GM13976 (cell line): ENCODE measurements around the gene SIRT6.

Experiments
- DNase-seq: peaks from one replicate; pipeline ENCODE4 v3.0.0; 2012; ENCODE audit warnings: low spot score
- in situ Hi-C: fragments of 300-500 bp; cut with MboI; formaldehyde crosslinking; loops from one replicate; pipeline ENCODE4 v1.12.0; 2022; ENCODE audit warnings: low sequenced_read_pairs, mixed read lengths, inconsistent platforms; ENCODE audit not compliant: unreplicated experiment
- TF ChIP-seq, protein P1 (sequence below): IDR thresholded peaks from 2 replicates; pipeline ENCODE4 v1.5.1; 2012; ENCODE audit warnings: borderline replicate concordance, mild to moderate bottlenecking; ENCODE audit not compliant: insufficient read depth; ENCODE audit errors: extremely low read depth, missing control alignments, control extremely low read depth

The SIRT6 gene

DNA sequence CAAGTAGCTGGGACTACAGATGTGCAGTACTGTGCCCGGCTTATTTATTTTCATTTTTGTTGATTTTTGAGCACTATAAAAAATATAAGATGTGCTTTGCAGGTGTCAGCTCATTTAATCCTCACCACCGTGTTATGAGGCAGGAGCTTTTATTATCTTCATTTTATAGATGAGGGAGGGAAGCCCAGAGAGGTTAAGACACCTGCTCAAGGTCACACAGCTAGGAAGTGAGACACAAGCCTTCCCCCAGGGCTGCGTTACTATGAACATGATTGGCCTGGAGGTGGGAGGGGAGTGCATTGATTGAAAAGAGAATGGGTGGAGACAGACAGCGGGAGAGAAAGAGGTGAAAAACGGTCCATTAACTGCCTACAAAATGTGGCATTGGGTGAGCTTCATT, 7.3 kb upstream of the SIRT6 start:
- TF ChIP-seq, protein P1, sequence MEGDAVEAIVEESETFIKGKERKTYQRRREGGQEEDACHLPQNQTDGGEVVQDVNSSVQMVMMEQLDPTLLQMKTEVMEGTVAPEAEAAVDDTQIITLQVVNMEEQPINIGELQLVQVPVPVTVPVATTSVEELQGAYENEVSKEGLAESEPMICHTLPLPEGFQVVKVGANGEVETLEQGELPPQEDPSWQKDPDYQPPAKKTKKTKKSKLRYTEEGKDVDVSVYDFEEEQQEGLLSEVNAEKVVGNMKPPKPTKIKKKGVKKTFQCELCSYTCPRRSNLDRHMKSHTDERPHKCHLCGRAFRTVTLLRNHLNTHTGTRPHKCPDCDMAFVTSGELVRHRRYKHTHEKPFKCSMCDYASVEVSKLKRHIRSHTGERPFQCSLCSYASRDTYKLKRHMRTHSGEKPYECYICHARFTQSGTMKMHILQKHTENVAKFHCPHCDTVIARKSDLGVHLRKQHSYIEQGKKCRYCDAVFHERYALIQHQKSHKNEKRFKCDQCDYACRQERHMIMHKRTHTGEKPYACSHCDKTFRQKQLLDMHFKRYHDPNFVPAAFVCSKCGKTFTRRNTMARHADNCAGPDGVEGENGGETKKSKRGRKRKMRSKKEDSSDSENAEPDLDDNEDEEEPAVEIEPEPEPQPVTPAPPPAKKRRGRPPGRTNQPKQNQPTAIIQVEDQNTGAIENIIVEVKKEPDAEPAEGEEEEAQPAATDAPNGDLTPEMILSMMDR = no peak

DNA sequence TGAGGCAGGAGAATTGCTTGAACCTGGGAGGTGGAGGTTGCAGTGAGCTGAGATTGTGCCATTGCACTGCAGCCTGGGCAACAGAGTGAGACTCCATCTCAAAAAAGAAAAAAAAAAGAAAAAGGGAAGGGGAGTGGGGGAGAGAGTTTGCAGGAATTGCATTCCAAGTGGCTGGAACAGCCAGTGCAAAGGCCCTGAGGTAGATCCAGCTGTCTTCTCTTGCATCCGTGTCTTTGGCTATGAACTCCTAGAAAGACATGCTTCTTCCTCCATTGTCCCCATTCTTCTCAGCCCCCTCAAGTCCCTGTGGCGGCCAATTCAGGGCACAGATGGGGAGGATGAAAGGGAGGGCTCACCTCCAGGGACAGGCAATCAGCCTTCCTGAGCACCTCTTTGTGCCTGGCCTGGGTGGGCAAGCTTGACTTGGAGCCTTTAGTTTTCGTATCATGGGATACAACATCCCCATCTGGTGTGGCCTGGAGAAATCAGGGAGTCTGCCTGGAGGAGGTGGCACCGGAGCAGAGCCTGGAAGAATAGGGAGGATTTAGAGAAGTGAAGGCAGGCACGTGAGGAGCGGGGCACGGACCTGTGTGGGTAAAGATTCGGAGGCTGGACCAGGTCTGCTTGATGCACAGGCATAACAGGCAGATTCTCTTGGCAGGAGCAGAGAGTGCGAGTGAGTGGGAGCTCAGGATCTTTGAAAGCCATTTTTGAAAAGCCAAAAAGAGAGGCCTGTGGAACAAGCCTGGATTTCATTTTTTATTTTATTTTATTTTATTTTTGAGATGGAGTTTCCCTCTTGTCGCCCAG, 5.2 kb upstream of the SIRT6 start:
- in situ Hi-C loops = no loop called here
- no peak for DNase-seq
- TF ChIP-seq, protein P1 = no peak

More for the DNA sequence above, 7.3 kb upstream of the SIRT6 start:
- DNase-seq = no peak
- in situ Hi-C loops = no loop called here

DNA sequence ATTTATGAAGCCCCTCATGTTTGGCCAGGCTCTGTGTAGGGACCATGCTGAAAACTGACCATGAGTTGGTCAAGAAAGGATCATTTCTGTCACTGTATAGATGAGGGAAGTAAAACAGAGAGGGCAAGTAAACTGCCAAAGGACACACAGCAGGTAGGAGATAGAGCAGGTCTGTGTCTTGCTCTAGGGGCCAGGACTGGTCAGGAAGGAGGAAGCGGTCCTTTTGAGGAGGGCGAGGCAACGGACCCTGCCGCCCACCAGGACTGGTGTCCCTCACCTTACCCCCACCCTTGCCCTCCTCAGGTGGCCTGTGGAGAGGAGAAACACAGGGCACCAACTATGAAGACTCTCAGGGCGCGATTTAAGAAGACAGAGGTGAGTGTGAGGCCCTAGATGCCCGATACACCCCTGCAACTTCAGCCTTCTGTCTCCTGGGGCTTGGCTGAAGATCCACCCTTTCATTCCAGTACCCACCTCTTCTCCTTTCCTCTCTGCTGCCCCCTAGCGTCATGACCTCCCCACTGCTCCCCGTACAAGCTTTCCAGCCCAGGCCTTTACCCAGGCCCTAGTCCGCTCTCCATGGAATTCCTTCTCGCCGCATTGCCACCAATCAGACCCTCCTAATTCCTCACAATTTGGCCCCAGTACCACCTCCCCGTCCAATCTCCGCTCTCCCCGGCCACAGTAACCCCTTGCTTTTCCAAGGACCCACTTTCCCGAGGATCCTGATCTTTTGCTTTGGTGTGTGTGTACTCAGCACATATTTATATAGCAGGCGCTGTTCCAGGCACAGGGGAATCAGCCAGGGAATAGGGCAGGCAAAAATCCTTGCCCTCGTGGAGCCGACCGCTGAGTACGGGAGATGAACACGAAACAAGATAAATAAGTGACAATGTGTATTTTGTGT, 4.0 kb upstream of the SIRT6 start:
- in situ Hi-C loops = no loop called here
- DNase-seq = peak; percentile 87
- TF ChIP-seq, protein P1 = peak; percentile 84

DNA sequence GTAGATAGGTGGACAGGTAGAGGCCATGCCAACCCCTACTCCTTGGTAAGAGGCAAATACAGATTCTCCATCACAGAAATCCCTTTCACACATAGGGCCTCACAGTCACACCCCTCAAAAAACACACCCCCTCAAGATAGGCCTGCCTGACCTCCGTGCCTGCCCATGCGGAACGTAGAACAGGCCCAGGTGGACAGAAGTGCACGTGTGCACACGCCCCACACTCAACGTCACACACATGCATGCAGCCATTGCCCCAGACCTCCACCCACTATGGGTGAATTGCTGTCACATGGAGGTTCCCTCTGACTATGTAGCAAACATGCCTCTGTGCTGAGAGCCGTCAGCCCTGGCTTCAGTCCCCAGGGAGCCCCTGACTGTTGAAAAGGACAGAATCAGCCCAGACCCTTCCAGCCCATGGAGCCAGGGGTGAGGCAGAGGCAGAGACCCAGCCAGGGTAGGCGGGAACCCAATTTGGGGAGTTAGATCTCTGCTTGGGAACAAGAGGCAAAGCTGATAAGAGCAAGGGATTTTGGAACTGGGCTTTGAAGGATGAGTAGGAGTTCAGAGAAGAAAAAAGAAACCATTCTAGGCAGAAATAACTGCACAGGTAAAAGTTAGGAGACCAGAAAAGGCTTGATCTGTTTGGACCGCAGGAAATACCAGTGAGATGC, 3.2 kb upstream of the SIRT6 start:
- in situ Hi-C loops = no loop called here

DNA sequence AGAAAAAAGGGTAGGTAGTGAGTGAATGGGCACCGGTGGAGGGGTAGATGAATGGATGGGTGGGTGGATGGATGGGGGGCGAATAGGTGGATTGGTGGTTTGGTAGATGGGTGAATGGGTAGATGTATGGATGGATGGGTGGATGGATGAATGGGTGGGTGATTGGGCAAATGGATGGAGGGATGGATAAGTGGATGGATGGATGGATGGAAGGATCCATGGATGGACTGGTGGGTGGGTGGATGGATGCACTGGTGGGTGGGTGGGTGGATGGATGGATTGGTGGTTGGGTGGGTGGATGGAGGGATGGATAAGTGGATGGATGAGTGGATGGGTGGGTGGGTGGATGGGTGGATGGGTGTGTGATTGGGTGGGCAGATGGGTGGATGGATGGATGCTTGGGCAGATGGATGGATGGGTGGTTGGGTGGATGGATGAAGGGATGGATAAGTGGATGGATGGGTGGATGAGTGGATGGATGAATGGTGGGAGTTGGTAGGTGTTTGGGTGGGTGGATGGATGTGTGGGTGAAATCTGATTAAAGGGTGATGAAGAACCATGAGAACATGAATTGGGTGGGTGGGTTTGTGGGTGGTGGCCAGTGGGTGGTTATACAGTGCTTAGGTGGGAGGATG, 2.5 kb upstream of the SIRT6 start:
- DNase-seq = no peak
- in situ Hi-C loops = no loop called here

More for the DNA sequence above, 3.2 kb upstream of the SIRT6 start:
- TF ChIP-seq, protein P1 = no peak
- no peak for DNase-seq

More for the DNA sequence above, 2.5 kb upstream of the SIRT6 start:
- TF ChIP-seq, protein P1 = no peak
